BJ (cell line): ENCODE data around the gene PRAC2. TPM values are rescaled to one million over a fixed set of nuclear protein-coding genes. Genes with fewer than 3 reads are reported as not detected.
A peak's percentile ranks its signal among the peaks of the same experiment; 100 is the strongest.

Source experiments
- CTCF ChIA-PET: fragments of 350-600 bp; formaldehyde crosslinking; extraction: SDS; loops from one replicate; lab custom pipeline; 2021; ENCODE audit warnings: antibody characterized with exemption, inconsistent platforms; lab: Yijun Ruan, JAX
- POLR2A ChIA-PET: fragments of 300-600 bp; sonication (Branson Sonifier 250); formaldehyde crosslinking; extraction: SDS; loops from one replicate; lab custom pipeline; 2021; ENCODE audit warnings: antibody characterized with exemption; lab: Charles Lee
- DNase-seq: peaks from one replicate; pipeline ENCODE4 v3.0.0-alpha.2; 2011; ENCODE audit warnings: low read depth
- H3K27me3 ChIP-seq: 2 replicates; pipeline ENCODE4 v1.6.0; 2011; ENCODE audit warnings: low read length; ENCODE audit not compliant: control insufficient read depth, insufficient read depth
- H3K36me3 ChIP-seq: 2 replicates; pipeline ENCODE4 v1.5.1; 2011; ENCODE audit warnings: low read length; ENCODE audit not compliant: control insufficient read depth, insufficient read depth
- H3K4me3 ChIP-seq: 2 replicates; pipeline ENCODE4 v1.5.1; 2011; ENCODE audit warnings: low read depth, mild to moderate bottlenecking, control low read depth, low read length
- polyA plus RNA-seq: library from polyadenylated mRNA; depleted of rRNA; stranded (reverse); fragments of >200 nt; gene quantifications from 2 replicates; pipeline ENCODE4 v1.2.3, GENCODE V29; 2011
- TF ChIP-seq, protein P1 (sequence below): IDR thresholded peaks from 2 replicates; pipeline ENCODE4 v1.5.1; 2011; ENCODE audit warnings: low read depth, mild to moderate bottlenecking, control low read depth, inconsistent platforms, low read length, moderate library complexity; ENCODE audit not compliant: insufficient read depth

PRAC2 gene
- polyA plus RNA-seq, 1 experiment = 0.63 TPM

DNA sequence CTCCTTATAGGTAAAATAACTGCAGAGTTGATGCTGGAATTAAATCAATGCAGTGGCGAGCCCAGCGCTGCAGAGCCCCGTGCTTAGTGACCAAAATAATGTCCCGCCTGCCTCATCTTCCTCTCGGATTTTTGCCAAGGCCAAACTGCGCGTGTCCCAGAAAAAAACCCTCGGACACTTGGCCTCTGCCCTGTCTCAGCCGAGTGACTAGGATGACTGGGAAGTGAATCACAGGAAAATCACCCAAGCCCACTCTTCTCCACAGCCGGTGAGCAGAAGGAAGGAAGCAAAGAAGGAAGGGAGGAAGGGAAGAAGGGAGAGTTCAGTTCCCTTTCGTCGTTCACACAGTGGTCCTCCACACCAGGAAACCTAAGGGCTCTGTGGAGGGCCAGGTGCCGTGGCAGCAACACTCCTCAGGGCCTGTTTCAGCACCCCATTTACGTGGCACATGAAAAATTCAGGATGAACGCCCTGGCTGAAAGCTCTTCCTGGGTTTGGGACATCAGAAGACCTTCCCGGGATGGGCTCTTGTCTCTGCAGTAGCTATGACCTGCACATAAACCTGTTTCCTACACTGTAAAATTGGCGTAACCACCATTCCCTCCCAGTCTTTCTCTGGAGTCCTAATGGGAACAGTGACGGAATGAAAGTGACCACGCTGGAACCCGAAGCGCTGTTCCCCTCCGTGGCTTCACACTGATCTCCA is 31.0 kb downstream of the PRAC2 start:
- POLR2A ChIA-PET = interaction anchor here (0.5 kb wide), 1 partner anchor 114 kb away, joined by 3 read pairs; no protein-coding TSS in a partner anchor
- CTCF ChIA-PET = interaction anchor here (0.9 to 1.5 kb wide), 2 partner anchors 29 to 30 kb away, joined by 3 to 4 read pairs; no protein-coding TSS in a partner anchor
- H3K4me3 ChIP-seq = no peak overlapping the region
- no peaks in the 10 kb centered on the region for H3K36me3 ChIP-seq
- peaks cover 59% of the 10 kb centered on the region for H3K27me3 ChIP-seq
- no peak for DNase-seq
- TF ChIP-seq, protein P1, sequence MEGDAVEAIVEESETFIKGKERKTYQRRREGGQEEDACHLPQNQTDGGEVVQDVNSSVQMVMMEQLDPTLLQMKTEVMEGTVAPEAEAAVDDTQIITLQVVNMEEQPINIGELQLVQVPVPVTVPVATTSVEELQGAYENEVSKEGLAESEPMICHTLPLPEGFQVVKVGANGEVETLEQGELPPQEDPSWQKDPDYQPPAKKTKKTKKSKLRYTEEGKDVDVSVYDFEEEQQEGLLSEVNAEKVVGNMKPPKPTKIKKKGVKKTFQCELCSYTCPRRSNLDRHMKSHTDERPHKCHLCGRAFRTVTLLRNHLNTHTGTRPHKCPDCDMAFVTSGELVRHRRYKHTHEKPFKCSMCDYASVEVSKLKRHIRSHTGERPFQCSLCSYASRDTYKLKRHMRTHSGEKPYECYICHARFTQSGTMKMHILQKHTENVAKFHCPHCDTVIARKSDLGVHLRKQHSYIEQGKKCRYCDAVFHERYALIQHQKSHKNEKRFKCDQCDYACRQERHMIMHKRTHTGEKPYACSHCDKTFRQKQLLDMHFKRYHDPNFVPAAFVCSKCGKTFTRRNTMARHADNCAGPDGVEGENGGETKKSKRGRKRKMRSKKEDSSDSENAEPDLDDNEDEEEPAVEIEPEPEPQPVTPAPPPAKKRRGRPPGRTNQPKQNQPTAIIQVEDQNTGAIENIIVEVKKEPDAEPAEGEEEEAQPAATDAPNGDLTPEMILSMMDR = no peak

DNA sequence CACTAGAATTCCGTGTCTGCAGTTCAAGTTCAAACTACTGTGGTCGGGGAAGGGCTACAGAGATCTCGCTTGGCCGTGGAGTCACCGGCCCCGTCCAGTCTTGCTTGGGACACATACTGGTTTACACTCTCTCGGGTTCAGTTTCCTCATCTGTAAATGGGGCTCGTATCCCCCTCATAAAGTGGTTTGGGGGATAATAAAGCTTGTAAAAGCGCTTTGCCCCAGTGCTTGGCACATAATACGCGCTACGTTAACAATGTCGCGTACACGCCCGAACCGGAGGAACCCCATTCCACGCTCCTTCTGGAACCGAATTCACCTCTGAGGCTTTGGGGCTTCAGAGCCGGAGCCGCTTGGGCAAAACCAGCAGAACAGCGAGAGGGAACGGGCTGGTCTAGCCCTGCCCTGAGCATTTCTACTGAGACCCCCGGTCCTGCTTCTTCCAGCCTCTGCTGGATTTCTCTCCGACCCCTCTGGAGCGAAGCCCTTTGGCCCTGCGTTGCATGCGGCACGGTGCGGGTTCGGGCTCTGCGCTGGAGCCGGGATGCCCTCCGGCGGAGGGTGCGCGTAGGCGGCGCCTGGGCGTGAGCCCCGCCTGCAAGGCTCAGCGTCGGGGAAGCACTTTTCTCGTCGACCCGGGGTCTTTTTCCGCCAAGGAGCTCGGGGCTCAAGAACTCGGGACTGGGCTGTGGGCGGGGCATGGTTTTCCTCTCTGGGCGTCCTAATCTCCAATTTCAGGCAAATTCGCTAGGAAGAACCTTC is 31.7 kb downstream of the PRAC2 start:
- POLR2A ChIA-PET = no interaction called here
- no peak for DNase-seq
- H3K4me3 ChIP-seq = no peak overlapping the region
- peaks cover 55% of the 10 kb centered on the region for H3K27me3 ChIP-seq
- H3K36me3 ChIP-seq = no peaks in the 10 kb centered on the region
- TF ChIP-seq, protein P1 = no peak
- CTCF ChIA-PET = interaction anchor here (1.5 kb wide), 1 partner anchor 30 kb away, joined by 3 read pairs; no protein-coding TSS in a partner anchor

DNA sequence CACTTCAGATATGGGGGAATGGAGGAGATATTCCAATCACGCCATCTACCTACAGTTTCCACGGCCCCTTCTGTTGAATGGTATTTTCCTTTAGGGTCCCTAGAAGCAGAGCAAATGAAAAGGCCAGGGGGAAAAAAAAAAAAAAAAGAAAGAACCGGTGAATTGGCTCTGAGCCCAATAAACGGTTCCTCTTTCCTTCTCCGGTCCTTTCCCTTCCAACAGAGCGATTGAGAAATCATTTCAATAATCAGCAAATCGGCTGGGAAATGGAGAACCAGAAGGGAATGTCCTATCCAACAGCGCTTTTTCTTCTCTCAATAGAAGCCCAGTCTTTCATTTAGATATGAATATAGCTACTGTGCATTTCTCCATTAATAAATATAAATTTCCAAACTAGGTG is 32.4 kb downstream of the PRAC2 start:
- H3K27me3 ChIP-seq = peaks cover 48% of the 10 kb centered on the region
- DNase-seq = no peak
- ChIA-PET POLR2A (no interaction called here), CTCF (interaction anchor here (0.6 to 1.5 kb wide), 2 partner anchors 9 to 31 kb away, joined by 3 read pairs; no protein-coding TSS in a partner anchor)
- H3K4me3 ChIP-seq = no peak overlapping the region
- no peaks in the 10 kb centered on the region for H3K36me3 ChIP-seq
- TF ChIP-seq, protein P1 = no peak

DNA sequence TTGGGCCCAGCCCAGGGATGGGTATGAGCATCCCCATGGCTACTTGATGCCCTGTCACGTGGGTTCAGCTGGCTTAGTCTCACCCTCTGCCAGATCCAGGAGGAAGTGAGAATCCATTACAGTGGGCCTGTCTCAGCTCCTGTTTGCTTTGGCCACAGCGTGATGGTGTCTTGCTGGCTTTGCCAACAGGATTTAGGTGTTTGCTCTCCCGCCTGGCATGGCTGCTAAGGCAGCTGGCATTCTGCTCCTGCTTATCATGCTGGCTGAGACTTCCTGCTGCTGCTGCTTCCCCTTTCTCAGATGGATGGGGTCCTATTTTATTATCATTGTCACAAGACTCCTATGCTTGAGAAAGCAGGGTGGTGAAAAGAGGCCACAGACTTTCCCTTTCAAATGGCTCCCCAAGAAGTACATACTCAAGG is 33.9 kb downstream of the PRAC2 start:
- H3K4me3 ChIP-seq = no peak overlapping the region
- TF ChIP-seq, protein P1 = no peak
- DNase-seq = no peak
- H3K27me3 ChIP-seq = peaks cover 35% of the 10 kb centered on the region
- CTCF ChIA-PET = no interaction called here
- H3K36me3 ChIP-seq = no peaks in the 10 kb centered on the region
- POLR2A ChIA-PET = no interaction called here

DNA sequence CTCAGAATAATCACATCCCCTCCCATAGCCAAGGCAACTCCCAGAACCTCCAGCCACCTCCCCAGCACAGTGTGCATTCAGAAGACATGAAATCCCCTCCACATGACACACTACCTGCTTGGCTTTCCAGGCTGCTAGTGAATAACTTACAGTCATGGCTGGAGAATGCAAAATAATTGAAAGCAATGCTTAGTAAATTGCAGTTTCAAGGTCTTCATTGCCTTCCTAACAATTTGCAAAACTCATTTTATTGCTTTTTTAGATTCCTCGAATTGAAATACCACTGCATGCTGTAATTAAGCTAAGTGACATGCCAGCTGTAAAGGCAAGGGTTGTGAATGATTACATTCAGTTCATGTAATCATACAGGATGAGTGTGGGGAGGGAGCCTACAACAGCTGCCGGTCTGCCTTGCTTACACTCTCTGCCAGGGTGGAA is 34.6 kb downstream of the PRAC2 start:
- Histone ChIP-seq H3K27me3 (peaks cover 32% of the 10 kb centered on the region), H3K36me3 (no peaks in the 10 kb centered on the region), H3K4me3 (no peak overlapping the region)
- peak; percentile 3 for DNase-seq
- ChIA-PET POLR2A (no interaction called here), CTCF (interaction anchor here (1.6 kb wide), 1 partner anchor 34 kb away, joined by 4 read pairs; no protein-coding TSS in a partner anchor)
- TF ChIP-seq, protein P1 = no peak
